ENCODE measurements around the gene PDCD2L. TPM values are rescaled to one million over a fixed set of nuclear protein-coding genes. Genes with fewer than 3 reads are reported as not detected.
"Not testable (repeated sequence)": the region's sequence is repeated elsewhere in the genome, so short reads cannot be mapped to it uniquely, and the experiment has no call there.

PDCD2L gene
- total RNA-seq, 2 experiments from 2014 or later, result 9.4 to 13.4 TPM

DNA sequence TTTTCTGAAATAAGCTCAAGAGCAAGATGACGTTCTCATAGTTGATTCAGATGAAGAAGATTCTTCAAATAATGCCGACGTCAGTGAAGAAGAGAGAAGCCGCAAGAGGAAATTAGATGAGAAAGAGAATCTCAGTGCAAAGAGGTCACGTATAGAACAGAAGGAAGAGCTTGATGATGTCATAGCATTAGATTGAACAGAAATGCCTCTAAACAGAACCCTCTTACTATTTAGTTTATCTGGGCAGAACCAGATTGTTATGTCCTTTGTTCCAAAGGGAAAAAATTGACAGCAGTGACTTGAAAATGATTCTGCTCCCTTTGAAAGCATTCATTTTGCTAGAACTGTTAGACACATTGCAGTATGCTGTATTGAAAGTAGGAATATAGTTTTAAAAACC is 64.8 kb downstream of the PDCD2L start:
- H3K27me3 Mint-ChIP-seq, H3K27ac Mint-ChIP-seq, DNase-seq, H3K4me1 Mint-ChIP-seq, H3K9me3 Mint-ChIP-seq, POLR2A ChIA-PET, CTCF ChIA-PET, H3K4me3 Mint-ChIP-seq: not testable (repeated sequence)
- H3K36me3 Mint-ChIP-seq (ENCODE audit: low read depth), result peaks cover 57% of the 10 kb centered on the region

DNA sequence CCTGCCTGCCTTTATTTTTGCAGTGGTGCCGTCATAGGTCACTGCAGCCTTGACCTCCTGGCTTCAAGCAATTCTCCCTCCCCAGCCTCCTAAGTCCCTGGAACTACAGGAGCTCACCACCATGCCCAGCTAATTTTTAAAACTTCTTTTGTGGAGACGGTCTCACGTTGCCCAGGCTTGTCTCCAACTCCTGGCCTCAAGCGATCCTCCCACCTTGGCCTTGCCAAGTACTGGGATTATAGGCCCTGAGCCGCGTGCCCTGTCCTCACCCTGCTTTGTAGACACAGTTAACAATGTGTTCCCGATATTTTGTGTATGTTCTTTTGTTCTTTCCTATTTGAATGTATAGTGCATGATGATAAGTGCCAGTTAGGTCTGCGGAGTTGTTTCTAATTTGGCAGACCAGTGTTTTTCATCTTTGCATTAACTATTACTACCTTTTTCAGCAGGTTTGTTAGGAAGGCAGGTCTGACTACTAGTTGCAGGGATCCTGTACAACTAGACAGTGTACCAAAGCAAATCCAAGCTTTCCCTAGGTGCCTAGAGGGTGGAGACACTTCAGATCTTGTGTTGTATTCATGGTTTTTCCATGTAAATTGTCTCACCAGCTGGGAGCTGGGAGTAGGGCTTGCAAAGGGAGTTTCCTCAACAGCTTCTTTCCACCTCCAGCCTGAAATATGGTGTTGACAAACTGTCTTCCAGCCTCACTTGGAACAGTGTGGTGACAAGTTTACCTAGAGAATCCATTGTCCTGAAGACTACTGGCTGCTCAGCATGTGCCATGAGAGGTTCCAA is 67.9 kb downstream of the PDCD2L start:
- Mint-ChIP-seq H3K9me3 (no peaks in the 10 kb centered on the region), H3K36me3 (ENCODE audit: low read depth) (peaks cover 41% of the 10 kb centered on the region), H3K4me1 (peaks cover 6% of the 10 kb centered on the region), H3K4me3 (no peak overlapping the region), H3K27ac (peak overlapping the region; percentile 46), H3K27me3 (no peaks in the 10 kb centered on the region)
- ChIA-PET CTCF (interaction anchor here (0.6 to 2.1 kb wide), 4 partner anchors 12 to 240 kb away, joined by 3 to 8 read pairs (median 4); no protein-coding TSS in a partner anchor), POLR2A (no interaction called here)
- DNase-seq, result no peak

DNA sequence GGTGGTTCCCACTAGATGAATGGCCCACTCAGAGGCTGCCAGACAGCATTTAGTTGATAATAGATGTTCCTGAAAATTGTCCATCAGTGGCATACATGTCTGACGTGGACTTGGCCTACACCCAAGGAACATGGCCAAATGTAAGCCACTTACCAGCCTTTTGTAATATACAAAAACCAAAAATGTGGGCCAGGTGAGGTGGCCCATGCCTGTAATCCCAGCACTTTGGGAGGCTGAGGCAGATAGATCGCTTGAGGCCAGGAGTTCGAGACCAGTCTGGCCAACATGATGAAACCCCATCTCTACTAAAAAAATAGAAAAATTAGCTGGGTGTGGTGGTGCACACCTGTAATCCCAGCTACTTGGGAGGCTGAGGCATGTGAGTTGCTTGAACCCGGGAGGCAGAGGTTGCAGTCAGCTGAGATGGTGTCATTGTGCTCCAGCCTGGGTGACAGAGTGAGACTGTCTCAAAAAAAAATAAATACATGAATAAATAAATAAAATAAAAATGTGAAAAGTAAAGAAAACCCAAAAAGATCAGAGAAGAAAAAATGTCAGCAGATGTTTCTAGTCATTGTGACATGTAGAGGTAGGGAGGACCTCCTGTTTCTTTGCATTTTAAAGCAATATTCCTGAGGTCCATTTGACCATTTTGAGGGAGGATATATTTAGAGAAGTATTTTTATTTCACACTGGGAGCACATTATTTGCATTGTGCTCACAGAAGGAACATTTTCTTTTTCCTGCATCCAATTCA is 70.2 kb downstream of the PDCD2L start:
- Mint-ChIP-seq H3K27me3 (peaks cover 9% of the 10 kb centered on the region), H3K9me3 (no peaks in the 10 kb centered on the region), H3K4me1 (peaks cover 6% of the 10 kb centered on the region), H3K36me3 (ENCODE audit: low read depth) (peaks cover 28% of the 10 kb centered on the region), H3K27ac (no peak overlapping the region), H3K4me3 (no peak overlapping the region)
- ChIA-PET CTCF (interaction anchor here (1.1 kb wide), 1 partner anchor 8 kb away, joined by 3 read pairs; no protein-coding TSS in a partner anchor), POLR2A (no interaction called here)
- DNase-seq, result no peak

DNA sequence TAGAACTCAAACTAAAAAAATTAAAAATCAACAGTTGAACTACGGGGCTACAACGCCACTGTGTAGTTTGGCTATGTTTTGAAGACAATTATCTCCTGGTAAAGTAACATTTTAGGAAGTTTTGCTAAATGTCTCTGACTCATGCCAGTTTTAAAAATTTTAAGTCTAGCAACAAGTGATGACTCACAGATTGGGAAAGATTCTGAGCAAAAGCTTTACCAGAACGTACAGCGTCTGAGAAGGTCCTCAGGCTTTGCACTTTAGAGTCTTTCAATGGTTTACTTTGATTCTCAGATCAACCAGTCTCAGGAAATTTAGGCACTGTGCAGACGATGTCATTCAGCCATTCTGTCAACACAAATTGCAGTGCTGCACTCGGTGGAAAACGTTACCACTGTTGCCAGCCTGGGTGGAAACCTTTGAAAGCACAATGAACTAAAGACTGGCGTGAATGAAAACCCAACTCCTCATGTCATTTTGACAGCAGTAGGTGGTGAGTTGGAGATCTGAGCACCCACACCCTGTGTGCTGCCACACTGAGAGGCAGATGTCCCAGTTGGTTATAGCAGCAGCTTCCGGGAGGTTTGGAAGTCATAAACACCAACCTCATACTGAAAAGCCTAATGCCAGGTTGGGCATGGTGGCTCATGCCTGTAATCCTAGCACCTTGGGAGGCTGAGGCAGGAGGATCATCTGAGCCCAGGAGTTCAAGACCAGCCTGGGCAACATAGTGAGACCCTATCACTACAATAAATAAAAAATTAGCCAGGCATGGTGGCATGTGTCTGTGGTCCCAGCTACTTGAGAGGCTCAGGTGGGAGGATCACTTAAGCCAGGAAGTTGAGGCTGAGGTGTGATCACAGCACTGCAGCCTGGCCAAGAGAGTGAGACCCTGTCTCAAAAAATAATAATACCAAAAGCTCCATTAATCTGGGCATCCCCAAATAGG is 71.1 kb downstream of the PDCD2L start:
- ChIA-PET CTCF (interaction anchor here (0.6 to 1.9 kb wide), 3 partner anchors 9 to 1160 kb away, joined by 3 to 4 read pairs (median 3); no protein-coding TSS in a partner anchor), POLR2A (interaction anchor here (0.5 kb wide), 1 partner anchor 1482 kb away, joined by 3 read pairs; no protein-coding TSS in a partner anchor)
- Mint-ChIP-seq H3K27me3 (peaks cover 17% of the 10 kb centered on the region), H3K9me3 (no peaks in the 10 kb centered on the region), H3K4me1 (peaks cover 6% of the 10 kb centered on the region), H3K27ac (peak overlapping the region; percentile 19), H3K36me3 (ENCODE audit: low read depth) (peaks cover 25% of the 10 kb centered on the region), H3K4me3 (no peak overlapping the region)
- DNase-seq, result no peak

Other genes starting within 250 kb of the PDCD2L start
- 100 to 1,000 TPM; 141 to 146 TPM for gene LSM14A, start 231.9 kb upstream of the PDCD2L start, total RNA-seq
- 10 to 100 TPM; 16.1 to 16.6 TPM for gene GARRE1, start 149.8 kb upstream of the PDCD2L start, total RNA-seq
- gene GPI, start 39.2 kb upstream of the PDCD2L start, total RNA-seq, result 100 to 1,000 TPM; 404 to 442 TPM
- gene UBA2, start 24.0 kb downstream of the PDCD2L start, total RNA-seq, result 100 to 1,000 TPM; 116 to 140 TPM
- gene WTIP, start 77.4 kb downstream of the PDCD2L start, total RNA-seq, result 1 to 10 TPM in 1 of 2 experiments, under 1 TPM in 1; 0.69 to 1.0 TPM

All from activated CD4-positive, alpha-beta T cell treated with anti-CD3 and anti-CD28 coated beads, Interleukin-2, amount 10 ng/mL, durations not matched to agents 7 days and 5 days (primary cell).